CD4-positive, alpha-beta memory T cell (primary cell): Measurements from ENCODE around the gene PRSS58. TPM values are rescaled to one million over a fixed set of nuclear protein-coding genes. Genes with fewer than 3 reads are reported as not detected.

Experiments used
- CTCF ChIA-PET: fragments of 350-600 bp; sonication (Branson Sonifier 250); formaldehyde crosslinking; loops from one replicate; lab custom pipeline; 2021; ENCODE audit warnings: inconsistent platforms; ENCODE audit not compliant: partially characterized antibody; lab: Charles Lee
- POLR2A ChIA-PET: fragments of 350-600 bp; sonication (Branson Sonifier 250); formaldehyde crosslinking; loops from one replicate; lab custom pipeline; 2021; ENCODE audit not compliant: partially characterized antibody; lab: Charles Lee
- DNase-seq, 5 donors: peaks; one replicate each; pipeline versions ENCODE4 v3.0.0 to v3.0.0-alpha.2; 2020 to 2022; ENCODE audit warnings: mixed read lengths in 1 of 5
- H3K27ac ChIP-seq: one replicate; pipeline ENCODE4 v1.7.0; 2013; ENCODE audit warnings: low read depth, low read length
- H3K27me3 ChIP-seq: 2 replicates; pipeline ENCODE4 v1.7.0; 2013; ENCODE audit warnings: mild to moderate bottlenecking, low read length, moderate library complexity; ENCODE audit not compliant: insufficient read depth
- H3K36me3 ChIP-seq: 2 replicates; pipeline ENCODE4 v1.7.0; 2013; ENCODE audit warnings: mild to moderate bottlenecking, low read length, moderate library complexity; ENCODE audit not compliant: insufficient read depth
- H3K4me1 ChIP-seq: 2 replicates; pipeline ENCODE4 v1.7.0; 2013; ENCODE audit warnings: mild to moderate bottlenecking, low read length, moderate library complexity; ENCODE audit not compliant: insufficient read depth
- H3K4me3 ChIP-seq, 2 donors: one replicate each; pipeline ENCODE4 v1.7.0; 2013; ENCODE audit warnings: low read length in 2 of 2, mild to moderate bottlenecking in 1 of 2
- H3K9me3 ChIP-seq, 2 donors: one replicate each; pipeline ENCODE4 v1.7.0; 2013; ENCODE audit warnings: low read length in 2 of 2, control low read depth in 1 of 2; ENCODE audit not compliant: control insufficient read depth in 1 of 2
- H3K27ac Mint-ChIP-seq, 7 donors: one replicate each; pipeline ENCODE4 v1.8.0; 2020 to 2021; ENCODE audit warnings: mixed read lengths in 7 of 7, mild to moderate bottlenecking in 6 of 7, inconsistent platforms in 3 of 7, moderate library complexity in 3 of 7
- H3K27me3 Mint-ChIP-seq, 2 donors: one replicate each; pipeline ENCODE4 v1.8.0; 2020 to 2021; ENCODE audit warnings: mixed read lengths in 2 of 2
- H3K36me3 Mint-ChIP-seq, 2 donors: one replicate each; pipeline ENCODE4 v1.8.0; 2020 to 2021; ENCODE audit warnings: mixed read lengths in 2 of 2, inconsistent platforms in 1 of 2, mild to moderate bottlenecking in 1 of 2
- H3K4me1 Mint-ChIP-seq, 4 donors: one replicate each; pipeline ENCODE4 v1.8.0; 2020 to 2021; ENCODE audit warnings: mixed read lengths in 4 of 4, mild to moderate bottlenecking in 1 of 4
- H3K4me3 Mint-ChIP-seq, 8 donors: one replicate each; pipeline ENCODE4 v1.8.0; 2020 to 2021; ENCODE audit warnings: mixed read lengths in 8 of 8, mild to moderate bottlenecking in 7 of 8, moderate library complexity in 6 of 8, inconsistent platforms in 3 of 8
- H3K9me3 Mint-ChIP-seq, 8 donors: one replicate each; pipeline ENCODE4 v1.8.0; 2020 to 2021; ENCODE audit warnings: mixed read lengths in 8 of 8, mild to moderate bottlenecking in 5 of 8, inconsistent platforms in 3 of 8, moderate library complexity in 1 of 8
- intact Hi-C: fragments of 100-400 bp; cut with micrococcal nuclease; formaldehyde crosslinking; loops from one replicate; pipeline ENCODE4 v1.15.1; 2023
- polyA plus RNA-seq, 2 donors: library from polyadenylated mRNA; unstranded; fragments of 300-500 nt; fragmentation: Illumina TruSeq; gene quantifications; one replicate each; pipeline ENCODE4 v1.2.3, GENCODE V29; 2021
- total RNA-seq, 2 experiments: library from RNA; stranded (reverse); gene quantifications; one replicate each; pipeline ENCODE4 v1.2.3, GENCODE V29; 2021

PRSS58 gene
- total and polyA plus RNA-seq, 4 experiments from 2014 or later: not detected

DNA sequence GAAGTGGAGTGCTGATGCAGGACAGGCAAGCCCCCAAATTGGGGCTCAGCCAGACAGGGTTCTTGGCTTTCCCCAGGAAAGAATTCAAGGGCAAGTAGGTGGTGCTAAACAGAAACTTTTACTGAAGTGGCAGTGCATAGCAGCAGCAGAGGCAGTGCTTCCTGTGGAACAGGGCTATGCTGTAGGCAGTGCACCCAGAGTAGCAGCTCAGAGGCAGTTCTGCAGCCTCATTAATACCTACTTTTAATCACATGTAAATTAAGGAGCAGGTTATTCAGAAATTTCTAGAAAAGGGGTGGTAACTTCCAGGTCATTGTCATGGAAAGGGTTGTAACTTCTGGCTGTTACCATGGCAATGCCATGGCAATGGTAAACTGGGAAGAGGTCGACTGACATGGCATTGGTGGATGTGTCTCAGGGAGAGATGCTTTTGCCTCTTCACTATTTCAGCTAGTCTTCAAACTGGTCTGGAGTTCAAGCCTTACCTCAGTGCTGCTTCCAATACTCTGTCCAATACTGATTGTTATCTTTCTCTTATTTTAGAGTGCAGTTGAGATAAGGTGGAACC lies 29.2 kb downstream of the PRSS58 start:
- peaks cover 4 to 21% of the 10 kb centered on the region in 2 donors for H3K27me3 Mint-ChIP-seq

More for the DNA sequence above, 29.2 kb downstream of the PRSS58 start:
- Mint-ChIP-seq H3K27ac (no peak overlapping the region), H3K4me3 (no peak overlapping the region), H3K9me3 (no peaks in the 10 kb centered on the region), H3K36me3 (no peaks in the 10 kb centered on the region), H3K4me1 (no peaks in the 10 kb centered on the region)
- no peak for DNase-seq
- ChIA-PET POLR2A (no interaction called here), CTCF (no interaction called here)
- intact Hi-C loops: no loop called here
- Histone ChIP-seq H3K36me3 (no peaks in the 10 kb centered on the region), H3K27me3 (no peaks in the 10 kb centered on the region), H3K4me1 (no peaks in the 10 kb centered on the region), H3K4me3 (no peak overlapping the region), H3K9me3 (no peaks in the 10 kb centered on the region), H3K27ac (no peak overlapping the region)

Other genes with a start within 250 kb of the PRSS58 start
- gene MGAM2, start 146.3 kb downstream of the PRSS58 start, total RNA-seq: not detected
- gene MGAM2, start 146.3 kb downstream of the PRSS58 start, polyA plus RNA-seq: not detected